WTC11 (cell line): ENCODE results near the gene GIPR. TPM values are rescaled to one million over a fixed set of nuclear protein-coding genes. Genes with fewer than 3 reads are reported as not detected.

ENCODE experiments used
- ATAC-seq: fragments of 200-7000 bp; cut with Tn5 transposase; 2 replicates; pipeline ENCODE4 v1.10.0; 2021; ENCODE audit warnings: mild to moderate bottlenecking, moderate library complexity
- CTCF ChIA-PET: fragments of 300-600 bp; sonication (Branson Sonifier 250); formaldehyde crosslinking; loops from one replicate; lab custom pipeline; 2021; ENCODE audit warnings: antibody characterized with exemption; lab: Charles Lee
- POLR2A ChIA-PET: fragments of 350-600 bp; sonication (Branson Sonifier 250); formaldehyde crosslinking; loops from one replicate; lab custom pipeline; 2021; ENCODE audit warnings: antibody characterized with exemption; lab: Charles Lee
- DNase-seq: peaks from one replicate; pipeline ENCODE4 v3.0.0; 2021; ENCODE audit warnings: low spot score
- H3K27ac Mint-ChIP-seq: 2 replicates; pipeline ENCODE4 v1.8.0; 2021; ENCODE audit warnings: mixed read lengths
- H3K27me3 Mint-ChIP-seq: 2 replicates; pipeline ENCODE4 v1.8.0; 2021; ENCODE audit warnings: low read depth, mild to moderate bottlenecking, moderate library complexity, mixed read lengths
- H3K36me3 Mint-ChIP-seq: 2 replicates; pipeline ENCODE4 v1.8.0; 2021; ENCODE audit warnings: mixed read lengths
- H3K4me1 Mint-ChIP-seq: 2 replicates; pipeline ENCODE4 v1.8.0; 2022; ENCODE audit warnings: mixed read lengths
- H3K4me3 Mint-ChIP-seq: 2 replicates; pipeline ENCODE4 v1.8.0; 2021; ENCODE audit warnings: mild to moderate bottlenecking, moderate library complexity, mixed read lengths
- H3K9me3 Mint-ChIP-seq: 2 replicates; pipeline ENCODE4 v1.8.0; 2021; ENCODE audit warnings: mixed read lengths
- ATF1 ChIP-seq: sonication (generic); formaldehyde crosslinking; IDR thresholded peaks from 2 replicates; pipeline ENCODE4 v1.8.1; 2023; ENCODE audit warnings: mild to moderate bottlenecking, moderate library complexity, missing genetic modification reagents
- CDX4 ChIP-seq: fragments of 250-450 bp; sonication (Bioruptor Pico); IDR thresholded peaks from 2 replicates; pipeline ENCODE4 v1.9.0; 2021; ENCODE audit warnings: moderate library complexity, mild to moderate bottlenecking, inconsistent platforms, borderline replicate concordance
- E2F5 ChIP-seq: sonication (generic); formaldehyde crosslinking; IDR thresholded peaks from 2 replicates; pipeline ENCODE4 v1.8.1; 2022; ENCODE audit warnings: mild to moderate bottlenecking, moderate library complexity, missing genetic modification reagents
- EMX1 ChIP-seq: fragments of 250-450 bp; sonication (Bioruptor Pico); IDR thresholded peaks from 2 replicates; pipeline ENCODE4 v1.8.0; 2021; ENCODE audit warnings: mild to moderate bottlenecking
- HMGA2 ChIP-seq: fragments of 250-450 bp; sonication (Bioruptor Pico); IDR thresholded peaks from 2 replicates; pipeline ENCODE4 v1.4.0; 2021; ENCODE audit warnings: mild to moderate bottlenecking, moderate library complexity
- KAT7 ChIP-seq: sonication (generic); formaldehyde crosslinking; IDR thresholded peaks from 2 replicates; pipeline ENCODE4 v1.8.1; 2023; ENCODE audit warnings: missing genetic modification reagents, mild to moderate bottlenecking, borderline replicate concordance
- NFATC4 ChIP-seq: fragments of 250-450 bp; sonication (Bioruptor Pico); IDR thresholded peaks from 2 replicates; pipeline ENCODE4 v1.9.0; 2021; ENCODE audit warnings: mild to moderate bottlenecking
- NR2C2 ChIP-seq: sonication (generic); formaldehyde crosslinking; IDR thresholded peaks from 2 replicates; pipeline ENCODE4 v1.8.0; 2022; ENCODE audit warnings: mild to moderate bottlenecking, missing genetic modification reagents
- PRDM15 ChIP-seq: sonication (generic); formaldehyde crosslinking; IDR thresholded peaks from 2 replicates; pipeline ENCODE4 v1.8.0; 2022; ENCODE audit warnings: missing genetic modification reagents
- SP1 ChIP-seq: sonication (generic); formaldehyde crosslinking; conservative IDR thresholded peaks from 2 replicates; pipeline ENCODE4 v1.8.1; 2022; ENCODE audit warnings: missing genetic modification reagents
- TEAD4 ChIP-seq: sonication (generic); formaldehyde crosslinking; IDR thresholded peaks from 2 replicates; pipeline ENCODE4 v1.8.0; 2022; ENCODE audit warnings: mild to moderate bottlenecking, missing genetic modification reagents
- USF2 ChIP-seq: sonication (generic); formaldehyde crosslinking; IDR thresholded peaks from 2 replicates; pipeline ENCODE4 v1.8.1; 2023; ENCODE audit warnings: mild to moderate bottlenecking, missing genetic modification reagents, moderate library complexity
- ZBTB43 ChIP-seq: sonication (generic); formaldehyde crosslinking; IDR thresholded peaks from 2 replicates; pipeline ENCODE4 v1.8.1; 2023; ENCODE audit warnings: mild to moderate bottlenecking, missing genetic modification reagents
- ZNF121 ChIP-seq: sonication (generic); formaldehyde crosslinking; IDR thresholded peaks from 2 replicates; pipeline ENCODE4 v1.8.0; 2023; ENCODE audit warnings: missing genetic modification reagents
- ZNF263 ChIP-seq: sonication (generic); formaldehyde crosslinking; IDR thresholded peaks from 2 replicates; pipeline ENCODE4 v1.8.1; 2022; ENCODE audit warnings: low read depth, mild to moderate bottlenecking, moderate library complexity, missing genetic modification reagents
- ZNF317 ChIP-seq: sonication (generic); formaldehyde crosslinking; IDR thresholded peaks from 2 replicates; pipeline ENCODE4 v1.8.1; 2023; ENCODE audit warnings: low read depth, mild to moderate bottlenecking, moderate library complexity, missing genetic modification reagents, borderline replicate concordance
- ZNF396 ChIP-seq: fragments of 250-450 bp; sonication (Bioruptor Pico); IDR thresholded peaks from 2 replicates; pipeline ENCODE4 v1.8.0; 2021; ENCODE audit warnings: mild to moderate bottlenecking, moderate library complexity, borderline replicate concordance
- ZNF416 ChIP-seq: fragments of 250-450 bp; sonication (Bioruptor Pico); IDR thresholded peaks from 2 replicates; pipeline ENCODE4 v1.9.0; 2021; ENCODE audit warnings: mild to moderate bottlenecking, inconsistent platforms
- ZNF425 ChIP-seq: fragments of 250-450 bp; sonication (Bioruptor Pico); conservative IDR thresholded peaks from 2 replicates; pipeline ENCODE4 v1.9.0; 2021; ENCODE audit warnings: mild to moderate bottlenecking
- ZNF532 ChIP-seq: fragments of 250-450 bp; sonication (Bioruptor Pico); IDR thresholded peaks from 2 replicates; pipeline ENCODE4 v1.9.0; 2021; ENCODE audit warnings: mild to moderate bottlenecking, borderline replicate concordance
- ZSCAN18 ChIP-seq: fragments of 250-450 bp; sonication (Bioruptor Pico); IDR thresholded peaks from 2 replicates; pipeline ENCODE4 v2.1.2; 2022; ENCODE audit warnings: mild to moderate bottlenecking, moderate library complexity
- total RNA-seq: library from RNA; stranded (reverse); gene quantifications from 3 replicates; pipeline ENCODE4 v1.2.3, GENCODE V29; 2021

GIPR gene
- total RNA-seq, 1 experiment from 2014 or later: 1.8 TPM

GRCh38 chr19:45645631-45646344 is 22.2 kb upstream of the GIPR start (continued):
- TF ChIP-seq PRDM15 (peak; percentile 100), KAT7 (CRISPR knock-in tag) (no peak), NFATC4 (CRISPR knock-in tag) (no peak), TEAD4 (no peak), CDX4 (CRISPR knock-in tag) (no peak), ZNF532 (CRISPR knock-in tag) (no peak), E2F5 (CRISPR knock-in tag) (no peak), ZNF396 (CRISPR knock-in tag) (no peak), NR2C2 (CRISPR knock-in tag) (no peak), ZNF416 (CRISPR knock-in tag) (no peak), SP1 (CRISPR knock-in tag) (peak; percentile 91), ZNF425 (no peak)

GRCh38 chr19:45646345-45646698 is 21.7 kb upstream of the GIPR start:
- ChIA-PET CTCF (interaction anchor here (1.0 to 1.7 kb wide), 14 partner anchors 21 to 170 kb away, joined by 3 to 17 read pairs (median 8); partner anchors contain the start of genes GIPR, QPCTL and SIX5), POLR2A (interaction anchor here (0.6 to 1.4 kb wide), 3 partner anchors 31 to 107 kb away, joined by 3 to 8 read pairs (median 4); no protein-coding TSS in a partner anchor)
- no peak for ATAC-seq
- peaks cover 24% of the 10 kb centered on the region for H3K27me3 Mint-ChIP-seq
- no peak for DNase-seq
- H3K27ac Mint-ChIP-seq: no peak overlapping the region; the same call in 1 of the 2 replicates
- peak overlapping the region; percentile 74 for H3K4me3 Mint-ChIP-seq
- H3K36me3 Mint-ChIP-seq: no peaks in the 10 kb centered on the region
- peaks cover 27% of the 10 kb centered on the region for H3K4me1 Mint-ChIP-seq
- H3K9me3 Mint-ChIP-seq: no peaks in the 10 kb centered on the region
- no peak for TF ChIP-seq ZNF317 (CRISPR knock-in tag)
- no peak for TF ChIP-seq HMGA2 (CRISPR knock-in tag)
- no peak for TF ChIP-seq EMX1 (CRISPR knock-in tag)
- no peak for TF ChIP-seq ZSCAN18 (CRISPR knock-in tag)
- no peak for TF ChIP-seq ATF1 (CRISPR knock-in tag)
- TF ChIP-seq ZNF263: no peak
- no peak for TF ChIP-seq ZNF121
- TF ChIP-seq ZBTB43 (CRISPR knock-in tag): no peak
- no peak for TF ChIP-seq USF2 (CRISPR knock-in tag)
